Ishikawa (cell line): Measurements from ENCODE around the gene ZNF576.

ENCODE experiments used
- CREB1 ChIP-seq: IDR thresholded peaks from 2 replicates; pipeline ENCODE4 v1.6.1; 2012; ENCODE audit warnings: low read depth
- EP300 ChIP-seq: IDR thresholded peaks from 2 replicates; pipeline ENCODE4 v1.6.1; 2012; ENCODE audit warnings: borderline replicate concordance
- FOXM1 ChIP-seq: IDR thresholded peaks from 2 replicates; pipeline ENCODE4 v1.6.1; 2012; ENCODE audit warnings: low read depth, borderline replicate concordance
- REST ChIP-seq: IDR thresholded peaks from 2 replicates; pipeline ENCODE4 v1.6.1; 2012; ENCODE audit warnings: low read depth, mild to moderate bottlenecking
- TAF1 ChIP-seq: IDR thresholded peaks from 2 replicates; pipeline ENCODE4 v1.6.1; 2012; ENCODE audit warnings: low read depth, mild to moderate bottlenecking
- USF1 ChIP-seq: IDR thresholded peaks from 2 replicates; pipeline ENCODE4 v1.6.1; 2012
- ZBTB7A ChIP-seq: IDR thresholded peaks from 2 replicates; pipeline ENCODE4 v1.6.1; 2012; ENCODE audit warnings: low read depth

GRCh38 chr19:43638214-43638994 lies 42.0 kb downstream of the ZNF576 start:
- TF ChIP-seq REST (no peak), ZBTB7A (no peak), USF1 (no peak), EP300 (no peak), CREB1 (no peak), FOXM1 (no peak), TAF1 (no peak)
